Measurements from ENCODE around the gene PRKCE. TPM values are rescaled to one million over a fixed set of nuclear protein-coding genes. Genes with fewer than 3 reads are reported as not detected.

PRKCE gene
- total RNA-seq, 4 donors from 2014 or later = 5.9 to 21.2 (median 18.5) TPM

GRCh38 chr2:46010925-46011490 is 359.5 kb downstream of the PRKCE start:
- no peaks in the 10 kb centered on the region for H3K9me3 ChIP-seq
- peaks cover 0 to 64% of the 10 kb centered on the region in 2 donors for H3K36me3 ChIP-seq
- ATAC-seq = no peak
- TF ChIP-seq POLR2A (IDR thresholded peaks at IDR 0.05) = no peak
- peak; percentile 27 to 65 (median 64) for TF ChIP-seq CTCF (IDR thresholded peaks at IDR 0.05)
- peaks cover 0 to 9% (median 0%) of the 10 kb centered on the region in 3 donors for H3K4me1 ChIP-seq
- no peaks in the 10 kb centered on the region for H3K27me3 ChIP-seq
- H3K27ac ChIP-seq = no peak overlapping the region
- H3K4me3 ChIP-seq = no peak overlapping the region
- WGBS, 2 donors (ENCODE audit: low coverage in 1 of 2) = 30 to 33% methylated on average over 3 of the region's 3 CpGs

GRCh38 chr2:46012618-46013240 is 361.3 kb downstream of the PRKCE start:
- Histone ChIP-seq H3K4me1 (peaks cover 0 to 9% (median 0%) of the 10 kb centered on the region in 3 donors), H3K27me3 (no peaks in the 10 kb centered on the region), H3K4me3 (no peak overlapping the region), H3K27ac (no peak overlapping the region), H3K36me3 (peaks cover 0 to 55% of the 10 kb centered on the region in 2 donors), H3K9me3 (no peaks in the 10 kb centered on the region)
- 100% methylated on average over 1 of the region's 3 CpGs; no CpG with 5 or more reads in 1 of the 2 donors for WGBS, 2 donors (ENCODE audit: low coverage in 1 of 2)
- no peak for TF ChIP-seq POLR2A (IDR thresholded peaks at IDR 0.05)
- no peak for TF ChIP-seq POLR2AphosphoS5 (IDR thresholded peaks at IDR 0.05)
- no peak for TF ChIP-seq CTCF (IDR thresholded peaks at IDR 0.05)
- TF ChIP-seq EP300 (IDR thresholded peaks at IDR 0.05) = no peak
- no peak for ATAC-seq

DNA sequence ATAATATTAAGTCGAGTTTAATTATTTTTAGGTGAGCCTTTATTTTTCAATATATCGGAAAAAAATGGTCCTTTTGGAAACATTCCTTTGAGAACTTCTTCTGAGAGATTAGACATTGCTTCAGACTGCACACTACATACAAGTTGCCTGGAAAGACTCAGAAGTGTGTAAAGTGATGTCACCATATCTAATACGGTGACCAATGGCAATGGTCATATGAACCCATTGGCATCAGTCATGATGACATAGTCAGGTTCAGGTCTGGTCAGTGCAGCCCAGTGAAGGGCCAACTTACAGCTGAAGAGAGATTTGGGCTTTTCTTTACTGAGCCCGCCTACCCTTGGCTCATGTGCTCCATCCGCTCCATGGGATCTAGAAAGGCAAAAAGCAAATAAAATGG is 362.3 kb downstream of the PRKCE start:
- no peak overlapping the region for H3K27ac ChIP-seq
- no peaks in the 10 kb centered on the region for H3K9me3 ChIP-seq
- no peak overlapping the region for H3K4me3 ChIP-seq
- peaks cover 0 to 9% (median 0%) of the 10 kb centered on the region in 3 donors for H3K4me1 ChIP-seq
- H3K36me3 ChIP-seq = peaks cover 0 to 55% of the 10 kb centered on the region in 2 donors
- WGBS, 2 donors (ENCODE audit: low coverage in 1 of 2) = 89 to 92% methylated on average over 3 to 5 of the region's 5 CpGs
- no peak for ATAC-seq
- TF ChIP-seq POLR2A (IDR thresholded peaks at IDR 0.05) (no peak), CTCF (IDR thresholded peaks at IDR 0.05) (no peak), EP300 (IDR thresholded peaks at IDR 0.05) (no peak), POLR2AphosphoS5 (IDR thresholded peaks at IDR 0.05) (no peak)
- H3K27me3 ChIP-seq = no peaks in the 10 kb centered on the region

- TF ChIP-seq CTCF (IDR thresholded peaks at IDR 0.05) (no peak), EP300 (IDR thresholded peaks at IDR 0.05) (no peak), POLR2A (IDR thresholded peaks at IDR 0.05) (no peak), POLR2AphosphoS5 (IDR thresholded peaks at IDR 0.05) (no peak)
- no peak for ATAC-seq
- Histone ChIP-seq H3K4me3 (no peak overlapping the region), H3K9me3 (no peaks in the 10 kb centered on the region), H3K4me1 (peaks cover 0 to 9% (median 0%) of the 10 kb centered on the region in 3 donors), H3K27ac (peak overlapping the region in 1 of 4 donors; percentile 19), H3K36me3 (peaks cover 0 to 67% of the 10 kb centered on the region in 2 donors), H3K27me3 (no peaks in the 10 kb centered on the region)
- WGBS, 2 donors (ENCODE audit: low coverage in 1 of 2) = 80% methylated on average over 1 of the region's 6 CpGs; no CpG with 5 or more reads in 1 of the 2 donors
Observed at GRCh38 chr2:46014911-46015654, 363.6 kb downstream of the PRKCE start.
